Thyroid gland (tissue), 4 donors: ENCODE results near the gene PPP1R2C. TPM values are rescaled to one million over a fixed set of nuclear protein-coding genes. Genes with fewer than 3 reads are reported as not detected.

Experiments
- DNase-seq, 2 donors: peaks; one replicate each; pipeline ENCODE4 v3.0.0-alpha.2; 2019
- H3K27ac ChIP-seq, 3 donors: fragments of 200-600 bp; sonication (generic); 1 replicate in 2 of 3; 2 replicates in 1 of 3; pipeline ENCODE4 v1.5.1; 2016 to 2019; ENCODE audit warnings: mild to moderate bottlenecking in 1 of 3, moderate library complexity in 1 of 3
- H3K27me3 ChIP-seq: fragments of 200-600 bp; sonication (generic); one replicate; pipeline ENCODE4 v1.5.1; 2019
- H3K36me3 ChIP-seq, 2 donors: fragments of 200-600 bp; sonication (generic); one replicate each; pipeline ENCODE4 v1.5.1; 2016 to 2019
- H3K4me1 ChIP-seq, 2 donors: fragments of 200-600 bp; sonication (generic); one replicate each; pipeline ENCODE4 v1.5.1; 2017 to 2019
- H3K4me3 ChIP-seq, 3 donors: fragments of 200-600 bp; sonication (generic); replicated peaks in 1 of 3; 1 replicate in 2 of 3; 2 replicates in 1 of 3; pipeline ENCODE4 v1.5.1; 2016; ENCODE audit warnings: mild to moderate bottlenecking in 1 of 3
- H3K9me3 ChIP-seq: fragments of 200-600 bp; sonication (generic); one replicate; pipeline ENCODE4 v1.5.1; 2017
- POLR2A ChIP-seq, 2 donors: fragments of 450-650 bp; IDR thresholded peaks; one replicate each; pipeline ENCODE4 v1.6.1; 2017; ENCODE audit warnings: antibody characterized with exemption in 2 of 2, mild to moderate bottlenecking in 2 of 2, moderate library complexity in 1 of 2
- WGBS, 2 donors: methylation state at CpG; one replicate each; pipeline ENCODE4 v1.1.5; 2017; 5-methylcytosine and 5-hydroxymethylcytosine counted together
- intact Hi-C: fragments of 100-400 bp; cut with DNase I; formaldehyde crosslinking; loops from one replicate; pipeline ENCODE4 v1.15.1; 2023
- total RNA-seq, 4 donors: library from RNA; depleted of rRNA; stranded (reverse); fragments of >200 nt; gene quantifications; one replicate each; pipeline ENCODE4 v1.2.3, GENCODE V29; 2016
- TF ChIP-seq, protein P1 (sequence below), 6 experiments: fragments of 200-600 bp in 3 of 6; fragments of 450-650 bp in 3 of 6; sonication (generic) in 3 of 6; IDR thresholded peaks; one replicate each; pipeline ENCODE4 v1.5.1; 2016 to 2019; ENCODE audit warnings: antibody characterized with exemption in 6 of 6, mild to moderate bottlenecking in 2 of 6, inconsistent platforms in 1 of 6, moderate library complexity in 1 of 6

Gene PPP1R2C
- total RNA-seq, 4 donors from 2014 or later, result not detected

DNA sequence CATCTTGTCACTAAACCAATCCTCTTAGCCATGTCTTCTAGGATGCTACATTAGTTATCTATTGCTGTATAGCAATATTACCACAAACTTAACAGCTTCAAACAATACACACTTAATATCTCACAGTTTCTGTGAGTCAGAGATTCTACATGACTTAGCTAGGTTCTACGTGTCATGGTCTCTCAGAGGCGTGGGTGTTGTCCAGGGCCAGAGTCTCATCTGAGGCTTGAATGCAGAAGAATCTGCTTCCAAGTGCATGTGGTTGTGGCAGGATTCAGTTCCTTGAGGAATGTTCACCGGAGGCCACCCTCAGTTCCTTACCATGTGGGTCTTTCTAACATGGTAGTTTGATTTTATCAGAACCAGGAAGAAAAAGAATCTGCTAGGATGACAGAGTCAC lies 26.4 kb downstream of the PPP1R2C start:
- H3K27me3 ChIP-seq, result no peaks in the 10 kb centered on the region
- H3K36me3 ChIP-seq, result no peaks in the 10 kb centered on the region
- TF ChIP-seq, protein P1, sequence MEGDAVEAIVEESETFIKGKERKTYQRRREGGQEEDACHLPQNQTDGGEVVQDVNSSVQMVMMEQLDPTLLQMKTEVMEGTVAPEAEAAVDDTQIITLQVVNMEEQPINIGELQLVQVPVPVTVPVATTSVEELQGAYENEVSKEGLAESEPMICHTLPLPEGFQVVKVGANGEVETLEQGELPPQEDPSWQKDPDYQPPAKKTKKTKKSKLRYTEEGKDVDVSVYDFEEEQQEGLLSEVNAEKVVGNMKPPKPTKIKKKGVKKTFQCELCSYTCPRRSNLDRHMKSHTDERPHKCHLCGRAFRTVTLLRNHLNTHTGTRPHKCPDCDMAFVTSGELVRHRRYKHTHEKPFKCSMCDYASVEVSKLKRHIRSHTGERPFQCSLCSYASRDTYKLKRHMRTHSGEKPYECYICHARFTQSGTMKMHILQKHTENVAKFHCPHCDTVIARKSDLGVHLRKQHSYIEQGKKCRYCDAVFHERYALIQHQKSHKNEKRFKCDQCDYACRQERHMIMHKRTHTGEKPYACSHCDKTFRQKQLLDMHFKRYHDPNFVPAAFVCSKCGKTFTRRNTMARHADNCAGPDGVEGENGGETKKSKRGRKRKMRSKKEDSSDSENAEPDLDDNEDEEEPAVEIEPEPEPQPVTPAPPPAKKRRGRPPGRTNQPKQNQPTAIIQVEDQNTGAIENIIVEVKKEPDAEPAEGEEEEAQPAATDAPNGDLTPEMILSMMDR (IDR thresholded peaks at IDR 0.05), result no peak
- TF ChIP-seq POLR2A (IDR thresholded peaks at IDR 0.05), result no peak
- intact Hi-C loops, result no loop called here
- H3K4me1 ChIP-seq, result peaks cover 0 to 3% of the 10 kb centered on the region in 2 donors
- 95 to 100% methylated on average over 3 of the region's 3 CpGs for WGBS, 2 donors
- H3K4me3 ChIP-seq, result no peak overlapping the region
- DNase-seq, result no peak
- H3K27ac ChIP-seq, result no peak overlapping the region
- no peaks in the 10 kb centered on the region for H3K9me3 ChIP-seq

DNA sequence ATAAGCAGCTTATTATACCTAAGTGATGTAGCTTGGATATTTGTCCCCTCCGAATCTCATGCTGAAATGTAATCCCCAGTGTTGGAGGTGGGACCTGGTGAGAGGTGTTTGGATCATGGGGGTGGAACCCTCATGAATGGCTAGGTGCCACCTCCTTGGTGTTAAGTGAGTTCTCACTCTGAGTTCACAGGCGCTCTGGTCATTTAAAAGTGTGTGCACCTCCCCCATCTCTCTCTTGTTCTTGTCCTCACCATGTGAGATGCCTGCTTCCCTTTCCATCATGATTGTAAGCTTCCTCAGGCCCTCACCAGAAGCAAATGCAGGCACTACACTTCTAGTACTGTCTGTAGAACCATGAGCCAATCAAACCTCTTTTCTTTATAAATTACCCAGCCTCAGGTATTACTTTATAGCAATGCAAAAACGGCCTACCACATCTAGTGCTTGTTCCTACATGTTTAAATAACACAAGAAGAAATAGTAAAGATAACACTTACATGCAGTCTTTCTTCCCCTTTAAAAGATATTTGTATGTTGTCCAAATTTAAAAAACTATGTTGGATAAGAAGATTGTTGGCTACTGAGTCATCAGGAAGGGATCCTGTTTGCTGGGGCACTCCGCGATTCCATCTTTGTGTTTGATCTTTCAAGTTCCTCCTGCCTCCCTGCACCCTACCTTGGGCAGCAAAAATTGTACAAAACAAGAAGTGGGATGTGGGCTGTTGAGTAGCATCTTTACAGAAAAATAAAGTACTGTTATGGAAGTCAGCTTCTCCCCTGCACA lies 29.7 kb downstream of the PPP1R2C start:
- H3K9me3 ChIP-seq, result no peaks in the 10 kb centered on the region
- H3K4me1 ChIP-seq, result no peaks in the 10 kb centered on the region
- no peaks in the 10 kb centered on the region for H3K36me3 ChIP-seq
- no peak for TF ChIP-seq POLR2A (IDR thresholded peaks at IDR 0.05)
- TF ChIP-seq, protein P1 (IDR thresholded peaks at IDR 0.05), result no peak
- 75 to 86% methylated on average over 5 of the region's 5 CpGs for WGBS, 2 donors
- no peak for DNase-seq
- no peaks in the 10 kb centered on the region for H3K27me3 ChIP-seq
- no peak overlapping the region for H3K27ac ChIP-seq
- intact Hi-C loops, result no loop called here
- no peak overlapping the region for H3K4me3 ChIP-seq

DNA sequence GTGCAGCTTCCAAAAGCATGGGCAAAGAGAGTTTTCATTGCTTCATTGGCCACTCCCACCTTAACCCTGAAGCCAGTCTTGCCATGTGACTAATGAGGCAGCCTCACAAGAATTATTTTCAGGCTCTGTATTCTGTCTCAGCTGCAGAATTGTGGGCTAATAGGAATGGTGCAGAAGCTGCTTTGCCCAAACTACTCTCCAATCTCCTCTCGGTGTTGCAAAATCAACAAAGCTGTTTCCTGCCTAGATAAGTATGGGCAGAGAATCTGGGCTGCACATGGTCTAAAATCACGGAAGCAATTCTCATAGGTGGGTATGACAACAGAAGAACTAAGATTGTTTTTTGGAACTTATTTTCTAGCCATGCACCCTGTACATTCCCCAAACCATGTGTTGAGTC lies 31.4 kb downstream of the PPP1R2C start:
- no peak overlapping the region for H3K4me3 ChIP-seq
- WGBS, 2 donors, result 3 to 25% methylated on average over 2 of the region's 2 CpGs
- H3K36me3 ChIP-seq, result no peaks in the 10 kb centered on the region
- no peak for DNase-seq
- TF ChIP-seq, protein P1 (IDR thresholded peaks at IDR 0.05), result no peak
- TF ChIP-seq POLR2A (IDR thresholded peaks at IDR 0.05), result no peak
- H3K9me3 ChIP-seq, result no peaks in the 10 kb centered on the region
- H3K4me1 ChIP-seq, result no peaks in the 10 kb centered on the region
- intact Hi-C loops, result no loop called here
- H3K27me3 ChIP-seq, result no peaks in the 10 kb centered on the region
- no peak overlapping the region for H3K27ac ChIP-seq

DNA sequence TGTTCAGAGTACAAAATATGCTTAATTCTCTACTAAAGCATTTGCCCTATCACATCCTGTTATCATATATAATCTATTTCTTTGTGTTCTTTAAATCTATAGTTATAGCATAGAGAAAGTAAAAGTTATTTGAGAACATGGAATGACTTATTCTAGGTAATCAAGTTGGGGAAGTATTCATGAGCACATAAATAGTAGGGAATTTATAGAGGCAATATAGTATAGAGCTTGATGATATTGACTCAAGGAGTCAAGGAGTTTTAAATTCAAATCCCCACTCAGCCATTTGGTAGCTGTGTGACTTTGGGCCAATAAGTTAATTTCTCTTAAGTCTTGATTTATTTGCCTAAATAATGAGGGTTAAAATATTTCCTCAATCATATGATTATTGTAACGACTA lies 37.5 kb downstream of the PPP1R2C start:
- intact Hi-C loops, result no loop called here
- no peak overlapping the region for H3K27ac ChIP-seq

DNA sequence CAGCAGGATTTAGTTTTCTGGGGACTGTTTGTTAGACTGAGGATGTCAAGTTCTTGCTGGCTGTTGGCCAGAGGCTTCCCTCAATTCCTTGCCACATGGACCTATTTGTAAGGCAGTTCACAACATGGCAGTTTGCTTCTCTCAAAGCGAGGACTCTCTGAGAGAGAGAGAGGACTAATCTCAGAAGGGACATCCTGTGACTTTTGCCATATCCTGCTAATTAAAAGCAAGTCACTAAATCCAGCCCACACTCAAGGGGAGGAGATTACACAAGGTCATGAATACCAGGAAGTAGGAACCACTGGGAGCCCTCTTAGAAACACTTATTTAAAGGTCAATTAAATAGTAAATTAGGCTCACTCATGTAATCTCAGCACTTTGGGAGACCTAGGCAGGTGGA lies 38.2 kb downstream of the PPP1R2C start:
- Histone ChIP-seq H3K9me3 (no peaks in the 10 kb centered on the region), H3K4me1 (no peaks in the 10 kb centered on the region), H3K27me3 (no peaks in the 10 kb centered on the region), H3K4me3 (no peak overlapping the region), H3K27ac (no peak overlapping the region), H3K36me3 (no peaks in the 10 kb centered on the region)
- intact Hi-C loops, result no loop called here
- WGBS, 2 donors, result 63% methylated on average over 1 of the region's 1 CpG; no CpG with 5 or more reads in 1 of the 2 donors
- TF ChIP-seq, protein P1 (IDR thresholded peaks at IDR 0.05), result no peak
- TF ChIP-seq POLR2A (IDR thresholded peaks at IDR 0.05), result no peak
- DNase-seq, result no peak

More for the DNA sequence above, 37.5 kb downstream of the PPP1R2C start:
- Histone ChIP-seq H3K4me3 (no peak overlapping the region), H3K9me3 (no peaks in the 10 kb centered on the region), H3K36me3 (no peaks in the 10 kb centered on the region), H3K4me1 (no peaks in the 10 kb centered on the region), H3K27me3 (no peaks in the 10 kb centered on the region)
- DNase-seq, result no peak
- 96 to 97% methylated on average over 1 of the region's 1 CpG for WGBS, 2 donors
- no peak for TF ChIP-seq POLR2A (IDR thresholded peaks at IDR 0.05)
- TF ChIP-seq, protein P1 (IDR thresholded peaks at IDR 0.05), result no peak
